GM12892 (cell line): ENCODE results near the gene NEK4.

Experiments
- POLR2A ChIP-seq: IDR thresholded peaks from 2 replicates; pipeline ENCODE4 v1.6.1; 2011; ENCODE audit warnings: low read depth, low read length, control low read depth
- POLR2AphosphoS5 ChIP-seq: IDR thresholded peaks from 2 replicates; pipeline ENCODE4 v1.6.1; 2011; ENCODE audit warnings: low read depth, low read length, control low read depth
- TAF1 ChIP-seq: IDR thresholded peaks from 2 replicates; pipeline ENCODE4 v1.6.1; 2011; ENCODE audit warnings: low read depth, mild to moderate bottlenecking, control low read depth, low read length, borderline replicate concordance

GRCh38 chr3:52796411-52796810 is 25.7 kb upstream of the NEK4 start:
- TF ChIP-seq TAF1 (no peak), POLR2AphosphoS5 (no peak), POLR2A (no peak)
